Daoy (cell line): Measurements from ENCODE around the gene ATP9B. TPM values are rescaled to one million over a fixed set of nuclear protein-coding genes. Genes with fewer than 3 reads are reported as not detected.
A peak's percentile ranks its signal among the peaks of the same experiment; 100 is the strongest.

Experiments
- DNase-seq: peaks from one replicate; pipeline ENCODE4 v3.0.0-alpha.2; 2015; ENCODE audit warnings: low read depth
- total RNA-seq: library from RNA; depleted of rRNA; stranded (reverse); fragments of >200 nt; shearing (Covaris generic); gene quantifications from 2 replicates; pipeline ENCODE4 v1.2.3, GENCODE V29; 2014

The ATP9B gene
- total RNA-seq, 1 experiment from 2014 or later, result 8.2 TPM

- DNase-seq, result peak; percentile 50
These were observed 130.6 kb downstream of the ATP9B start for GRCh38 chr18:79199691-79200374.

- peak; percentile 37 for DNase-seq
These were observed 131.5 kb downstream of the ATP9B start for GRCh38 chr18:79200546-79201268.

GRCh38 chr18:79203017-79203605, 133.9 kb downstream of the ATP9B start:
- DNase-seq, result peak; percentile 49

- DNase-seq, result no peak
These were observed 136.0 kb downstream of the ATP9B start for GRCh38 chr18:79204889-79205807.

GRCh38 chr18:79206444-79206843, 137.2 kb downstream of the ATP9B start:
- DNase-seq, result no peak

- DNase-seq, result no peak
These were observed 139.7 kb downstream of the ATP9B start for GRCh38 chr18:79208906-79209305.

DNA sequence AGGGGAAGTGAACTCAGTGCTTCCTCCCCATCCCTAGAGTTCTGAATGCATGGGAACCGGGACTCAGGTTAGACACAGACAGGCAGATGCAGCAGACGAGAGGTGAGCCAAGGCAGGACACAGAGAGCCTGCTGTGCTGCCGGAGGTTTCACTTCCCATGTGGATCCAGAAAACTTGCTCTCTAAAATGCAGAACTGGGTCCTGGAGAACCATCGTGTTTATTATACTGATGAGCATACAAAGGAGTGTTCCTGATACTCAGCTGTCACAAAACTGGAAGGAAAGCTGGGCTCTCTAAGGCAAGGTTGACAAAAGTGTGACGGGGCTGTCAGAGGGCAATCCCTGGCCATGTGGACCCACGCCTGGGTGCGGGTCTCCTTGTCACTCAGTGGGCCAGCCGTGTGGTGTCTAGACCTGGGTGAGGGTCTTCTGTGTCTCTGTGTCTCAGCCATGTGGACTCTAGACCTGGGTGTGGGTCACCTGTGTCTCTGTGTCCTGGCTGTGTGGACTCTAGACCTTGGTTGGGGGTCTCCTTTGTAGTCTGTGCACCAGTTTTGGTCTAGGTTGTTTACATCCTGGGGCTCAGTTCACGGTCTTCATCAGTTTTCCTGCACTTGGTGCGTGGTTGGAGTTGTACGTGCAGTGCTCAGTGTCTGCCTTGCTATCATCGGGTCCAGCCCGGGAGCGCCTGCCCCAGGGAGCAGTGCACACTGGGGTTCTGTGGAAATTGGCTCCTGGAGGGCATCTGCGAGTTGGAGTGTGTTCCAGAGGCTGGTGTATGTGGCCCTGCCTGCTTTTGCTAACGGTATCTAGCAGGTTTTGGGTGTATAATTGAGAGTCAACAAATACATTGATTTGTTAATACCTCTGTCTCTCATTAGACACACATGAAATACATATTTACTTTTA, 141.1 kb downstream of the ATP9B start:
- no peak for DNase-seq

DNA sequence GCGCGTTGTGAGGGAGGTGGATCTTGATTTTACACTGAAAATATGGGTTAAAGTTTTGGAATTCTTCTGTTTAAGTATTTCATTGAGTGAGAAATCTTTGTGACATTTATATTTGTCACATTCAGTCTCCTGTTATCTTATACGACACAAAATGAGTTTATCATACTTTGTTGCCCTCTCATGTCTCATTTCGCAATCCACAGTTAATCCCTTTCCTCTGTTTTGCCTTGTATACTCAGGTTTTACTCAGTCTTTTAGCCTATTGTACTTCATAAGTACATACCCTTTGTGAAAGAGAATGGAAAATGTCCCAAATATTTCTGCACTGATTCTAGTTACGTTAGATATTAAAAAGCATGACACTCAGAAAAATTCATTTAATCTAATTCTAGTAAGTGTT, 142.7 kb downstream of the ATP9B start:
- DNase-seq, result no peak

DNA sequence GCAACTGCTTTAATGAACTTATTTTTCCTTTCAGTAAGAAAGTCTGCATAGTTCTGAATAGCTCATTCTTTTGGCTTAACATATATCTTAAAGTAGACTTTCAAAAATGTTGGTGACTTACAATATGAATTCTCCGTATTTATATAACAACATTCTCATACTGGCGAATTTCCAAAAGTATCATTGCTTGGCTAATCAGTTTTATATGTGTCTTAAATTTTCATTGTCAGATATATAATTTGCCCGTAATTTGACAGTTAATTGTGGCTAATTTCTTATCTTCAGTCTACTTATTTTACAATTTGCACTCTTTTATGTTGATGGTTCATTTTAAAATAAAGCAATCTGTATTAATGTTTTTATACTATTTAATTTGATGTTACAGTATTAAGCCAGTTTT, 144.9 kb downstream of the ATP9B start:
- no peak for DNase-seq

- DNase-seq, result no peak
These were observed 147.0 kb downstream of the ATP9B start for GRCh38 chr18:79216176-79216575.

DNA sequence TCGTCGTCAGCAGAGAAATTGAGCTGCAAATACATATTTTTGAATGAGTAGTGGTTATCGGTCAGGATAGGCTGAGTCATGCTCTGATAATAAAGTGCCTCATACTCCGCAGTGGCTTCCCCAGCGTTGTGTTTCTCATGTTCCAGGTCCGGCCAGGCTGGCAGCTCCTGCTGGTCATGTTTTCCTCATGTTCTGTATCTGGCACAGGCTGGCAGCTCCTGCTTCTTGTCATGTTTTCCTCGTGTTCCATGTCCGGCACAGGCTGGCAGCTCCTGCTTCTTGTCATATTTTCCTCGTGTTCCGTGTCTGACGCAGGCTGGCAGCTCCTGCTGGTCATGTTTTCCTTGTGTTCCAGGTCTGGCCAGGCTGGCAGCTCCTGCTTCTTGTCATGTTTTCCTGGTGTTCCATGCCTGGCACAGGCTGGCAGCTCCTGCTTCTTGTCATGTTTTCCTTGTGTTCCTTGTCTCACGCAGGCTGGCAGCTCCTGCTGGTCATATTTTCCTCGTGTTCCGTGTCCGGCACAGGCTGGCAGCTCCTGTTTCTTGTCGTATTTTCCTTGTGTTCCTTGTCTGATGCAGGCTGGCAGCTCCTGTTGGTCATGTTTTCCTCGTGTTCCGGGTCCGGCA, 148.9 kb downstream of the ATP9B start:
- DNase-seq, result no peak

DNA sequence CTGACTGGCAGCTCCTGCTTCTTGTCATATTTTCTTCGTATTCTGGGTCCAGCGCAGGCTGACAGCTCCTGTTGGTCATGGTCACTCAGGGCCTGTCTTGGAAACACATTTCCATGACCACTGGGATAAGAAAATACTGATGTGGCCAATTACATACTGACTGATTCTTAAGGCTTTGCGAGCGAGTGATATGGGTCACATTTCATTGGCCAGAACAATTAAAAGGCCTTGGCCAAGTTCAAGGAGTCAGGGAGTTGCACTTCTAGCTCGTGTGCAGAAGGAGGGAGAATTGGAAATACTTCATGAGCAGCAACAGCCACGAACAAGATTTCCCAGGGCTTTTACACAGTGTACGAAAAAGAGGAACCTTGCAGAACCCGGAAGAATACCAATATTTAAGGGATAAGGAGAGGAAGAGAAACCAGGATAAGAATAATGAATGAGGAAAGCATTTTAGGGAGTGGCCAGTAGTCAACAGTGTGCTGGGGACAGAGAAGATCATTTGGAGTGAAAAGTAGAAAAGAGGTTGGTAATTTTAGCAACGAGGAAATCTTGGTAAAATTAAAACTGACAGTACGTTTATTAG, 149.5 kb downstream of the ATP9B start:
- no peak for DNase-seq

GRCh38 chr18:79221136-79221535, 151.9 kb downstream of the ATP9B start:
- no peak for DNase-seq

- no peak for DNase-seq
These were observed 153.6 kb downstream of the ATP9B start for GRCh38 chr18:79222790-79223189.

DNA sequence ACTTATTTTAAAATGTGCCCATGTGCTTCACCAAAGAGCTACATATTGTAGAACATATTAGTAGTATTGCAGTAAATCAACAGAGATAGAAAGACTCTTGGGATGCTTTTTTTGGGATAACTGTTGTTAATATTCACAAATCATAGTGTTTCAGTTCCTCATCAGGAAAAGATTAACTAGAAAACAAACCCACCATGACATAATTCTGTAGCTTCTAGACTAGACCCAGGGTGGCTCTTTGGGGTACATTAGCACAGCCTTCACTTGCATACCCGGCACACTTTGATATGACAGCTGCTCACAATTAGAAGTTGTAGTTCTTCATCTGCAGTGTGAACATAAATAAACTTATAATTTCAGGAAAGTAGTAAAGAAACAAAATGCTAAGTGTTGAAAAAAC, 154.2 kb downstream of the ATP9B start:
- no peak for DNase-seq

- no peak for DNase-seq
These were observed 155.2 kb downstream of the ATP9B start for GRCh38 chr18:79224381-79224780.

DNA sequence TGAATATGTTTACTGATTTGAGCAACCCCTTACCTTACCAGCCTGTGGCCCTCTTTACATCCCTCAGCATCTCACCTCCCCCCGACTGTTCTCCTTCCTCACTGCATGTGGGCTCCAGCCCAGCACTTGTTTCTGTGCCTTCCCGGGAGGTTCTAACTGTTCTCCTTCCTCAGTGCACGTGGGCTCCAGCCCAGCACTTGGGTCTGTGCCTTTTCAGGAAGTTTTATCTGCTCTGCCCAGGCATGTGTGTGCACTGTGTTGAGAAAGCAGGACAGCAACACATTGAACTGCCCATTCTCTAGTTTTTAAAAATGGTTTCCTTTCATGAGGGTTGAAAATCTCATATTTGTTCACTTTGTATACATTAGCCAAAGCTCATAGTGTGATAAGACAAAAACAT, 158.4 kb downstream of the ATP9B start:
- DNase-seq, result no peak

DNA sequence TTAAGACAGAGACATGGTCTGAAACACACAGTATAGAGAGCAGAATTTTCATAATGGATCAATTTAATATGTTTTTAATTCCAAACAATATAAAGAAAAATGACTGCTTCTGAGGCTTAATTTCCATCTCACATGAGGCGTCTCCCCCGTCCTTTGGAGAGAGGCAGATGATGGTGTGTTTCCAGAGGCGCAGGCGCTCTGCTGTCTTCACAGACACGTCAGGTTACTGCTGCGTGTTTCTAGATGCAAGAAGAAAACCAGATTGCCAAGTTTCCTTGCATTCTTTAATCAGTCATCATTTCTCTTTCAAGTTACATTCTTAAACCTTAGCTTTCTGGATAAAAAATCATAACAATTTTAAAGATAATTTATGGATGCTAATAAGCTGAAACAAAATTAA, 160.2 kb downstream of the ATP9B start:
- DNase-seq, result no peak

GRCh38 chr18:79234438-79234837, 165.2 kb downstream of the ATP9B start:
- DNase-seq, result no peak

DNA sequence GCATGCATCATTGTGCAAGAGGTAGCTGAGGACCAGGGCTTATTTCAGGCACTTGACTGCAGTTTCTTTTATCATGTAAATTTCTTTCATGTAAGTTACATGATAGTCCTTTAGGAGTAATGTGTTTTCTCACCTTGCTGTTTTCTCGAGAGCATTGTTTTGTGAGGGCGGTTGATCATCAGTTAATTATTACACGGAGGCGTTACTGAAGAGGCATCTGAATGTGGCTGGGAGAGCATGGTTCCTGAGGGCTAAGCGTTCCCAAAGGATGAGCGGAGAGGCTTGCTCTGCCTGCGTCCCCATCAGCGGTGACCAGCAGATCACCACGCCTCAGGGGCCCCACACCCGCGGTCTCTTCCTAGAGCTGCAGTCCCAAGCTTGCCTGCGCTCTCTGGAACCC, 170.4 kb downstream of the ATP9B start:
- DNase-seq, result no peak
